OCI-LY7 (cell line): Measurements from ENCODE around the gene RNASET2. TPM values are rescaled to one million over a fixed set of nuclear protein-coding genes. Genes with fewer than 3 reads are reported as not detected.
A peak's percentile ranks its signal among the peaks of the same experiment; 100 is the strongest.

Source experiments
- BruUV-seq: library from RNA; stranded (reverse); fragments of 400-500 nt; replicated peaks from 2 replicates; lab custom pipeline; 2021; lab: Mats Ljungman, UMichigan
- CTCF ChIA-PET: fragments of 300-600 bp; sonication (Branson Sonifier 250); formaldehyde crosslinking; loops from one replicate; lab custom pipeline; 2022; ENCODE audit warnings: antibody characterized with exemption; ENCODE audit not compliant: unreplicated experiment; lab: Charles Lee
- POLR2A ChIA-PET: fragments of 300-600 bp; sonication (Branson Sonifier 250); formaldehyde crosslinking; loops from one replicate; lab custom pipeline; 2022; ENCODE audit warnings: antibody characterized with exemption; lab: Charles Lee
- DNase-seq: peaks from one replicate; pipeline ENCODE4 v3.0.0-alpha.2; 2015; ENCODE audit warnings: low spot score
- H2AFZ ChIP-seq: fragments of 200-600 bp; sonication (generic), shearing (Covaris generic); 2 replicates; pipeline ENCODE4 v1.6.1; 2014; ENCODE audit warnings: mild to moderate bottlenecking, antibody characterized with exemption, low read length, moderate library complexity
- H3K27ac ChIP-seq: fragments of 200-600 bp; sonication (generic); 2 replicates; pipeline ENCODE4 v1.5.1; 2014; ENCODE audit warnings: mixed run types, low read depth, mild to moderate bottlenecking, moderate library complexity, low read length, inconsistent platforms; ENCODE audit not compliant: poor library complexity, severe bottlenecking
- H3K36me3 ChIP-seq: fragments of 200-600 bp; sonication (generic); 2 replicates; pipeline ENCODE4 v1.6.1; 2014; ENCODE audit warnings: mild to moderate bottlenecking, antibody characterized with exemption, low read length, moderate library complexity, mixed read lengths; ENCODE audit not compliant: insufficient read depth
- H3K4me1 ChIP-seq: fragments of 200-600 bp; sonication (generic); 2 replicates; pipeline ENCODE4 v1.5.1; 2014; ENCODE audit warnings: mild to moderate bottlenecking, low read length; ENCODE audit not compliant: insufficient read depth, poor library complexity, severe bottlenecking
- H3K4me2 ChIP-seq: fragments of 200-600 bp; sonication (generic); 2 replicates; pipeline ENCODE4 v1.6.1; 2014; ENCODE audit warnings: mild to moderate bottlenecking, low read length
- H3K4me3 ChIP-seq: fragments of 200-600 bp; sonication (generic); 2 replicates; pipeline ENCODE4 v1.5.1; 2014; ENCODE audit warnings: mild to moderate bottlenecking, low read depth, low read length; ENCODE audit not compliant: poor library complexity, severe bottlenecking
- H3K79me2 ChIP-seq: fragments of 200-600 bp; sonication (generic); 2 replicates; pipeline ENCODE4 v1.6.1; 2016; ENCODE audit warnings: low read depth, mild to moderate bottlenecking, low read length, moderate library complexity, mixed read lengths; ENCODE audit not compliant: insufficient read depth
- H3K9me2 ChIP-seq: fragments of 200-600 bp; sonication (generic); 2 replicates; pipeline ENCODE4 v1.6.1; 2016; ENCODE audit warnings: mild to moderate bottlenecking, low read length, mixed read lengths; ENCODE audit not compliant: insufficient read depth
- H3K9me3 ChIP-seq: fragments of 200-600 bp; sonication (generic); 2 replicates; pipeline ENCODE4 v1.6.1; 2014; ENCODE audit warnings: mild to moderate bottlenecking, mixed run types, low read length, mixed read lengths
- H4K20me1 ChIP-seq: fragments of 200-600 bp; sonication (generic); 2 replicates; pipeline ENCODE4 v1.6.1; 2014; ENCODE audit warnings: mild to moderate bottlenecking, antibody characterized with exemption, low read length, moderate library complexity, mixed read lengths; ENCODE audit not compliant: insufficient read depth
- CTCF ChIP-seq: fragments of 200-600 bp; sonication (generic); conservative IDR thresholded peaks from 2 replicates; pipeline ENCODE4 v1.5.1; 2014; ENCODE audit warnings: mild to moderate bottlenecking, antibody characterized with exemption, low read length, moderate library complexity, mixed read lengths
- EZH2phosphoT487 ChIP-seq: fragments of 200-600 bp; sonication (generic); IDR thresholded peaks from 2 replicates; pipeline ENCODE4 v1.6.1; 2018; ENCODE audit warnings: low read depth, borderline replicate concordance, mild to moderate bottlenecking, mixed run types, antibody characterized with exemption, low read length, moderate library complexity, mixed read lengths
- intact Hi-C: fragments of 100-400 bp; cut with micrococcal nuclease; formaldehyde crosslinking; loops from one replicate; pipeline ENCODE4 v1.10.0; 2022; ENCODE audit not compliant: unreplicated experiment
- total RNA-seq, 2 experiments: library from RNA; depleted of rRNA in 1 of 2; stranded (reverse); fragments of >200 nt in 1 of 2; shearing (Covaris generic) in 1 of 2; gene quantifications; 2 replicates each; pipeline ENCODE4 v1.2.3, GENCODE V29; 2014 to 2022

Gene RNASET2
- total RNA-seq, 2 experiments from 2014 or later: 71.7 to 105 TPM

- H2AFZ ChIP-seq: no peak overlapping the region
- POLR2A ChIA-PET: interaction anchor here (0.5 kb wide), 1 partner anchor 39 kb away, joined by 4 read pairs; no protein-coding TSS in a partner anchor
- BruUV-seq: no TSS peak
Observed at GRCh38 chr6:166997768-166998255, 41.5 kb upstream of the RNASET2 start.

GRCh38 chr6:166997348-166997747 is 41.0 kb upstream of the RNASET2 start:
- H3K9me2 ChIP-seq: no peaks in the 10 kb centered on the region
- H3K9me3 ChIP-seq: no peaks in the 10 kb centered on the region
- BruUV-seq: no TSS peak
- H2AFZ ChIP-seq: no peak overlapping the region
- H3K36me3 ChIP-seq: peaks cover 63% of the 10 kb centered on the region
- POLR2A ChIA-PET: interaction anchor here (1.2 kb wide), 1 partner anchor 145 kb away, joined by 3 read pairs; no protein-coding TSS in a partner anchor
- no peak overlapping the region for H3K27ac ChIP-seq
- H3K4me3 ChIP-seq: peak overlapping the region; percentile 95
- no peak for TF ChIP-seq CTCF
- no peak for TF ChIP-seq EZH2phosphoT487
- H3K79me2 ChIP-seq: peaks cover 80% of the 10 kb centered on the region; the same call in 1 of the 2 replicates
- peaks cover 34% of the 10 kb centered on the region for H3K4me1 ChIP-seq
- peak overlapping the region; percentile 73 for H3K4me2 ChIP-seq
- intact Hi-C loops: no loop called here
- CTCF ChIA-PET: no interaction called here
- H4K20me1 ChIP-seq: peaks cover 9% of the 10 kb centered on the region
- DNase-seq: no peak

More at GRCh38 chr6:166997768-166998255, 41.5 kb upstream of the RNASET2 start:
- no peak for TF ChIP-seq CTCF
- no peak for TF ChIP-seq EZH2phosphoT487
- Histone ChIP-seq H3K9me2 (no peaks in the 10 kb centered on the region), H3K36me3 (peaks cover 63% of the 10 kb centered on the region), H3K4me3 (peak overlapping the region; percentile 95), H3K4me1 (peaks cover 36% of the 10 kb centered on the region), H3K27ac (no peak overlapping the region), H3K4me2 (peak overlapping the region; percentile 73), H3K79me2 (peaks cover 80% of the 10 kb centered on the region; the same call in 1 of the 2 replicates), H3K9me3 (no peaks in the 10 kb centered on the region), H4K20me1 (peaks cover 9% of the 10 kb centered on the region)
- intact Hi-C loops: loop anchor here (2.0 kb wide), 1 partner anchor 41 kb away; the partner anchor contains the start of gene RNASET2
- peak; percentile 65 for DNase-seq
- CTCF ChIA-PET: no interaction called here

- peaks cover 61% of the 10 kb centered on the region for H3K36me3 ChIP-seq
- no peak overlapping the region for H3K27ac ChIP-seq
- no peaks in the 10 kb centered on the region for H3K9me2 ChIP-seq
- no peak overlapping the region for H3K4me2 ChIP-seq
- peaks cover 74% of the 10 kb centered on the region; the same call in 1 of the 2 replicates for H3K79me2 ChIP-seq
- BruUV-seq: no TSS peak
- no peak for DNase-seq
- ChIA-PET POLR2A (interaction anchor here (1.0 to 1.2 kb wide), 2 partner anchors 8 to 146 kb away, joined by 3 read pairs; no protein-coding TSS in a partner anchor), CTCF (interaction anchor here (0.8 kb wide), 1 partner anchor 145 kb away, joined by 3 read pairs; no protein-coding TSS in a partner anchor)
- intact Hi-C loops: no loop called here
- no peak for TF ChIP-seq EZH2phosphoT487
- peaks cover 9% of the 10 kb centered on the region for H4K20me1 ChIP-seq
- no peaks in the 10 kb centered on the region for H3K9me3 ChIP-seq
- no peak overlapping the region for H3K4me3 ChIP-seq
- H3K4me1 ChIP-seq: peaks cover 25% of the 10 kb centered on the region
- H2AFZ ChIP-seq: no peak overlapping the region
Observed at GRCh38 chr6:166996406-166996805, 40.1 kb upstream of the RNASET2 start.
